GM12878 (cell line): ENCODE results near the gene TBXAS1.

ENCODE experiments used
- GABPA ChIP-seq: IDR thresholded peaks from 2 replicates; pipeline ENCODE4 v1.6.1; 2014; ENCODE audit warnings: antibody characterized with exemption, low read depth, mild to moderate bottlenecking, inconsistent platforms
- IKZF1 ChIP-seq: fragments of 450-650 bp; conservative IDR thresholded peaks from 2 replicates; pipeline ENCODE4 v1.6.1; 2017; ENCODE audit warnings: antibody characterized with exemption, mild to moderate bottlenecking
- RAD21 ChIP-seq: IDR thresholded peaks from 2 replicates; pipeline ENCODE4 v1.6.1; 2011; ENCODE audit warnings: mild to moderate bottlenecking, low read depth, low read length, moderate library complexity; ENCODE audit not compliant: insufficient read depth
- SIX5 ChIP-seq: IDR thresholded peaks from 2 replicates; pipeline ENCODE4 v1.6.1; 2011; ENCODE audit warnings: mild to moderate bottlenecking, low read depth, low read length, moderate library complexity; ENCODE audit not compliant: severe bottlenecking

DNA sequence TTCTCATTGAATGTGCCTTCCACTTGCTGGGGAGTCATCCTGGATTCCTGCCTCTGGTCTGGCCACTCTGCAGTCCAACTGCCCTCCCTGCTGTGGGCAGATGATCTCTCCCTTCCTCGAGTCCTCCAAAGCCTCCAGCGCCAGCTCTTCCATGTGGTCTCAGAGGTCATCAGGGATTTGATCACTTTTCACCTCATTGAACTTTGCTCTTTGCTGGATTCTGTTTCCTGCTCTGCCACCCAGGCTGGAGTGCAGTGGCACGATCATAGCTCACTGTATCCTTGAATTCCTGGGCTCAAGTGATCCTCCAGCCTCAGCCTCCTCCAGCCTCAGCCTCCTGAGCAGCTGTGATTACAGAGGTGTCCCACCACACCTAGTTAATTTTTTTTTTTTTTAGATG, 22.1 kb upstream of the TBXAS1 start:
- no peak for TF ChIP-seq RAD21
- no peak for TF ChIP-seq GABPA
- no peak for TF ChIP-seq SIX5
- no peak for TF ChIP-seq IKZF1
